PC-3 (cell line): ENCODE data around the gene GPANK1. TPM values are rescaled to one million over a fixed set of nuclear protein-coding genes. Genes with fewer than 3 reads are reported as not detected.

Experiments
- ATAC-seq: fragments of 200-7000 bp; cut with Tn5 transposase; 2 replicates; pipeline ENCODE4 v1.9.1; 2020; ENCODE audit warnings: mild to moderate bottlenecking, moderate library complexity
- BruUV-seq: library from RNA; stranded (reverse); fragments of 400-500 nt; replicated peaks from 2 replicates; lab custom pipeline; 2021; lab: Mats Ljungman, UMichigan
- CTCF ChIA-PET: fragments of 300-600 bp; sonication (Branson Sonifier 250); formaldehyde crosslinking; loops from one replicate; lab custom pipeline; 2022; ENCODE audit warnings: antibody characterized with exemption; lab: Charles Lee
- POLR2A ChIA-PET: fragments of 300-600 bp; sonication (Branson Sonifier 250); formaldehyde crosslinking; loops from one replicate; lab custom pipeline; 2022; ENCODE audit warnings: antibody characterized with exemption; ENCODE audit not compliant: unreplicated experiment; lab: Charles Lee
- DNase-seq: peaks from one replicate; pipeline ENCODE4 v3.0.0-alpha.2; 2015
- H2AFZ ChIP-seq: fragments of 300-600 bp; sonication (generic); 2 replicates; pipeline ENCODE4 v1.6.0; 2016; ENCODE audit warnings: antibody characterized with exemption, low read length
- H3F3A ChIP-seq: fragments of 300-600 bp; sonication (generic); one replicate; pipeline ENCODE4 v1.6.0; 2017; ENCODE audit warnings: antibody characterized with exemption, low read length, control low read depth, mild to moderate bottlenecking; ENCODE audit not compliant: unreplicated experiment
- H3K27ac ChIP-seq: fragments of 300-600 bp; sonication (generic); 2 replicates; pipeline ENCODE4 v1.5.1; 2016; ENCODE audit warnings: mild to moderate bottlenecking, low read length
- H3K27me3 ChIP-seq: fragments of 300-600 bp; sonication (generic); 2 replicates; pipeline ENCODE4 v1.6.1; 2016; ENCODE audit warnings: low read length, mixed read lengths
- H3K36me3 ChIP-seq: fragments of 300-600 bp; sonication (generic); 2 replicates; pipeline ENCODE4 v1.6.1; 2016; ENCODE audit warnings: low read depth, mixed run types, low read length, mixed read lengths
- H3K4me1 ChIP-seq: fragments of 300-600 bp; sonication (generic); 2 replicates; pipeline ENCODE4 v1.5.1; 2016; ENCODE audit warnings: low read length; ENCODE audit not compliant: insufficient read depth
- H3K4me2 ChIP-seq: fragments of 300-600 bp; sonication (generic); 2 replicates; pipeline ENCODE4 v1.6.0; 2016; ENCODE audit warnings: low read length
- H3K4me3 ChIP-seq: fragments of 300-600 bp; sonication (generic); 2 replicates; pipeline ENCODE4 v1.5.1; 2016; ENCODE audit warnings: mild to moderate bottlenecking, low read length, mixed read lengths
- H3K79me2 ChIP-seq: fragments of 300-600 bp; sonication (generic); 2 replicates; pipeline ENCODE4 v1.6.1; 2017; ENCODE audit warnings: low read length, mixed read lengths
- H3K9ac ChIP-seq: fragments of 300-600 bp; sonication (generic); 2 replicates; pipeline ENCODE4 v1.6.0; 2016; ENCODE audit warnings: mild to moderate bottlenecking, low read length
- H3K9me2 ChIP-seq: fragments of 300-600 bp; sonication (generic); replicated peaks from 2 replicates; pipeline ENCODE4 v1.6.1; 2016; ENCODE audit warnings: mixed run types, low read length, mixed read lengths
- H3K9me3 ChIP-seq: fragments of 300-600 bp; sonication (generic); 2 replicates; pipeline ENCODE4 v1.6.1; 2016; ENCODE audit warnings: low read length, mixed read lengths
- H4K20me1 ChIP-seq: fragments of 300-600 bp; sonication (generic); 2 replicates; pipeline ENCODE4 v1.6.1; 2016; ENCODE audit warnings: low read length, mixed read lengths
- CTCF ChIP-seq: fragments of 300-600 bp; sonication (generic); conservative IDR thresholded peaks from 2 replicates; pipeline ENCODE4 v1.5.1; 2017; ENCODE audit warnings: antibody characterized with exemption, low read depth, mild to moderate bottlenecking, low read length
- EZH2 ChIP-seq: fragments of 300-600 bp; sonication (generic); IDR thresholded peaks from one replicate; pipeline ENCODE4 v1.6.1; 2017; ENCODE audit warnings: antibody characterized with exemption, mild to moderate bottlenecking, low read length; ENCODE audit not compliant: unreplicated experiment
- EZH2phosphoT487 ChIP-seq: fragments of 300-600 bp; sonication (generic); IDR thresholded peaks from 2 replicates; pipeline ENCODE4 v1.6.1; 2018; ENCODE audit warnings: mild to moderate bottlenecking, antibody characterized with exemption, low read length, borderline replicate concordance
- intact Hi-C: fragments of 100-400 bp; cut with micrococcal nuclease; formaldehyde crosslinking; loops from 2 replicates; pipeline ENCODE4 v1.9.0; 2023
- total RNA-seq: library from RNA; depleted of rRNA; stranded (reverse); fragments of >200 nt; gene quantifications from 2 replicates; pipeline ENCODE4 v1.2.3, GENCODE V29; 2014

The GPANK1 gene
- total RNA-seq, 1 experiment from 2014 or later, result 11.8 TPM

- ChIA-PET CTCF (no interaction called here), POLR2A (no interaction called here)
- H3K9ac ChIP-seq, result no peak overlapping the region
- ATAC-seq (no peak), DNase-seq (no peak)
- no peaks in the 10 kb centered on the region for H3K9me3 ChIP-seq
- H4K20me1 ChIP-seq, result no peaks in the 10 kb centered on the region
- H3K27ac ChIP-seq, result no peak overlapping the region
- no peak overlapping the region for H2AFZ ChIP-seq
- H3K4me1 ChIP-seq, result peaks cover 3% of the 10 kb centered on the region; the same call in 1 of the 2 replicates
- H3K36me3 ChIP-seq, result peaks cover 8% of the 10 kb centered on the region; the same call in 1 of the 2 replicates
- H3K79me2 ChIP-seq, result no peaks in the 10 kb centered on the region
- H3F3A ChIP-seq, result no peaks in the 10 kb centered on the region
- TF ChIP-seq CTCF (no peak), EZH2 (no peak), EZH2phosphoT487 (no peak)
- intact Hi-C loops, result loop anchor here (10.0 kb wide), 2 partner anchors 148 to 178 kb away; partner anchors contain the start of gene NEU1
- BruUV-seq, result no TSS peak
- no peak overlapping the region for H3K4me2 ChIP-seq
- H3K9me2 ChIP-seq, result no peaks in the 10 kb centered on the region
- no peak overlapping the region for H3K4me3 ChIP-seq
- H3K27me3 ChIP-seq, result no peaks in the 10 kb centered on the region
These were observed 21.7 kb upstream of the GPANK1 start for GRCh38 chr6:31686483-31686882.

DNA sequence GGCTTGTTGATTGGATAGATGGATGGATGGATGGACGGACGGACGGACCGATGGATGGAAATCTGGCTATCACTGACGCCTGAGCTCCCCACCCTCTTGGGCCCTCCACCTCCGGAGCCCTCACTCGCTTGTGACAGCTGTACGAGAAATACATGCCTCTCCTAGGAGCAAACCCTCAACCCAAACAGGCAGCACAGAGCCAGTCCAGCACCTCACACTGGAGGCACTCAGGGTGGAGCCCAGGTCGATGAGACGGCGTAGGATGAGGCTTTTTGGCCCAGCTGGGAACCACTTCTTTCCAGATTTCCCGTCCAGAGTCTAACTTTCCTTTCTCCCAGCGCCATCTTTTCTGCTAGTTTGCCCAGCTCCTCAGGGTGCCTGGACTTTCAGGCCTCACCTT, 18.8 kb upstream of the GPANK1 start:
- H3K27me3 ChIP-seq, result no peaks in the 10 kb centered on the region
- no peaks in the 10 kb centered on the region for H3K9me2 ChIP-seq
- no peaks in the 10 kb centered on the region for H3F3A ChIP-seq
- no peak overlapping the region for H3K4me2 ChIP-seq
- H3K4me1 ChIP-seq, result peaks cover 10% of the 10 kb centered on the region
- ChIA-PET POLR2A (no interaction called here), CTCF (no interaction called here)
- BruUV-seq, result no TSS peak
- H3K9me3 ChIP-seq, result no peaks in the 10 kb centered on the region
- intact Hi-C loops, result loop anchor here (10.0 kb wide), 2 partner anchors 151 to 181 kb away; partner anchors contain the start of gene NEU1
- H3K27ac ChIP-seq, result no peak overlapping the region
- H3K36me3 ChIP-seq, result peaks cover 4% of the 10 kb centered on the region; the same call in 1 of the 2 replicates
- no peak overlapping the region for H3K9ac ChIP-seq
- TF ChIP-seq EZH2 (no peak), CTCF (no peak), EZH2phosphoT487 (no peak)
- no peak overlapping the region for H3K4me3 ChIP-seq
- ATAC-seq, result no peak
- H3K79me2 ChIP-seq, result no peaks in the 10 kb centered on the region
- H2AFZ ChIP-seq, result no peak overlapping the region
- no peak for DNase-seq
- H4K20me1 ChIP-seq, result no peaks in the 10 kb centered on the region

GRCh38 chr6:31681135-31681671, 16.4 kb upstream of the GPANK1 start:
- CTCF ChIA-PET, result interaction anchor here (0.6 to 1.0 kb wide), 2 partner anchors 51 to 89 kb away, joined by 4 read pairs; no protein-coding TSS in a partner anchor
- ATAC-seq, result peak; percentile 54

More at GRCh38 chr6:31681135-31681671, 16.4 kb upstream of the GPANK1 start:
- Histone ChIP-seq H3K4me2 (peak overlapping the region; percentile 85), H3K79me2 (no peaks in the 10 kb centered on the region), H3K27ac (peak overlapping the region; percentile 10; the same call in 1 of the 2 replicates), H3K9me3 (no peaks in the 10 kb centered on the region), H3K36me3 (no peaks in the 10 kb centered on the region), H3K27me3 (no peaks in the 10 kb centered on the region), H3K4me3 (peak overlapping the region; percentile 67), H4K20me1 (no peaks in the 10 kb centered on the region), H2AFZ (peak overlapping the region; percentile 83), H3K4me1 (peaks cover 16% of the 10 kb centered on the region), H3K9me2 (no peaks in the 10 kb centered on the region), H3K9ac (peak overlapping the region; percentile 59), H3F3A (peaks cover 4% of the 10 kb centered on the region)
- POLR2A ChIA-PET, result no interaction called here
- no peak for TF ChIP-seq CTCF
- TF ChIP-seq EZH2phosphoT487, result no peak
- no peak for TF ChIP-seq EZH2
- DNase-seq, result peak; percentile 48
- TSS peak; percentile 69 for BruUV-seq
- intact Hi-C loops, result loop anchor here (10.0 kb wide), 2 partner anchors 154 to 184 kb away; partner anchors contain the start of gene NEU1
